ENCODE data around the gene TBC1D22A. TPM values are rescaled to one million over a fixed set of nuclear protein-coding genes. Genes with fewer than 3 reads are reported as not detected.
A peak's percentile ranks its signal among the peaks of the same experiment; 100 is the strongest.

The TBC1D22A gene
- total and polyA plus RNA-seq, 2 donors (not counting 3 experiments of a cell fraction or from before 2014, with no cell fraction given), result 26.1 to 32.4 TPM

- dilution Hi-C loops (cut with MboI; ENCODE audit: extremely low pct_ligation_motif_present, low sequenced_read_pairs), result no loop called here
Observed at GRCh38 chr22:46750530-46750800, 12.0 kb upstream of the TBC1D22A start.

More at GRCh38 chr22:46750530-46750800, 12.0 kb upstream of the TBC1D22A start:
- Histone ChIP-seq H3K36me3 (ENCODE audit: control insufficient read depth in 2 of 2, extremely low read depth in 1 of 2, insufficient read depth in 2 of 2, low read length in 2 of 2) (no peaks in the 10 kb centered on the region), H3K27ac (ENCODE audit: insufficient read depth, low read depth, low read length) (peak overlapping the region; percentile 90), H3K79me2 (ENCODE audit: control insufficient read depth, insufficient read depth, low read length) (no peaks in the 10 kb centered on the region), H3K9me1 (replicated peaks; ENCODE audit: control insufficient read depth, extremely low read depth, insufficient read depth, low read length) (no peaks in the 10 kb centered on the region), H3K4me1 (ENCODE audit: control insufficient read depth, extremely low read depth, insufficient read depth, low read length) (peaks cover 51% of the 10 kb centered on the region), H3K4me2 (ENCODE audit: insufficient read depth, low read length) (no peak overlapping the region), H4K20me1 (replicated peaks; ENCODE audit: control insufficient read depth, extremely low read depth, insufficient read depth, low read length) (no peaks in the 10 kb centered on the region), H3K9me3 (replicated peaks; ENCODE audit: control insufficient read depth, insufficient read depth, low read length) (no peaks in the 10 kb centered on the region), H3K9ac (replicated peaks; ENCODE audit: extremely low read depth, insufficient read depth, low read length) (peak overlapping the region; percentile 37), H3K27me3 (ENCODE audit: control insufficient read depth in 2 of 2, insufficient read depth in 2 of 2, low read length in 2 of 2) (no peaks in the 10 kb centered on the region), H3K4me3 (replicated peaks in 1 of 3; ENCODE audit: insufficient read depth in 1 of 3, low read depth in 1 of 3, low read length in 3 of 3) (no peak overlapping the region), H2AFZ (ENCODE audit: low read depth, low read length) (no peak overlapping the region)
- no TSS peak for BruUV-seq (replicated peaks)
- POLR2A ChIA-PET, result no interaction called here
- no peak for TF ChIP-seq GATA2 (IDR thresholded peaks at IDR 0.05; ENCODE audit: insufficient read depth, insufficient read length, low read depth, low read length)
- TF ChIP-seq POLR2A (IDR thresholded peaks at IDR 0.05; ENCODE audit: low read depth, low read length), result no peak
- TF ChIP-seq JUN (IDR thresholded peaks at IDR 0.05; ENCODE audit: borderline replicate concordance, insufficient read depth, insufficient read length, low read depth), result no peak
- no peak for TF ChIP-seq MAX (IDR thresholded peaks at IDR 0.05; ENCODE audit: insufficient read depth, insufficient read length)
- no peak for TF ChIP-seq CTCF (IDR thresholded peaks at IDR 0.05; ENCODE audit: extremely low read depth in 1 of 2, insufficient read depth in 1 of 2, low read depth in 1 of 2, low read length in 2 of 2)
- TF ChIP-seq POLR2AphosphoS5 (IDR thresholded peaks at IDR 0.05; ENCODE audit: insufficient read depth, low read depth, low read length), result no peak
- no peak for TF ChIP-seq MYC (IDR thresholded peaks at IDR 0.05; ENCODE audit: low read depth, low read length)
- no peak for TF ChIP-seq EZH2 (IDR thresholded peaks at IDR 0.05; ENCODE audit: borderline replicate concordance, low read depth, low read length, severe bottlenecking)
- no peak for TF ChIP-seq FOS (IDR thresholded peaks at IDR 0.05; ENCODE audit: borderline replicate concordance, insufficient read depth, low read length)
- DNase-seq (ENCODE audit: low read depth, low spot score) (no peak), FAIRE-seq (no peak)
- CTCF ChIA-PET, result interaction anchor here (1.3 kb wide), 1 partner anchor 8 kb away, joined by 9 read pairs; no protein-coding TSS in a partner anchor
- intact Hi-C loops (cut with micrococcal nuclease), result no loop called here
